Karpas-422 (cell line): Measurements from ENCODE around the gene SUMF1. TPM values are rescaled to one million over a fixed set of nuclear protein-coding genes. Genes with fewer than 3 reads are reported as not detected.

Experiments
- DNase-seq: peaks from one replicate; pipeline ENCODE4 v3.0.0-alpha.2; 2015
- H2AFZ ChIP-seq: fragments of 200-600 bp; sonication (generic); 2 replicates; pipeline ENCODE4 v1.6.1; 2014; ENCODE audit warnings: antibody characterized with exemption, low read length, mixed read lengths
- H3K27ac ChIP-seq: fragments of 200-600 bp; sonication (generic); 2 replicates; pipeline ENCODE4 v1.5.1; 2014; ENCODE audit warnings: mild to moderate bottlenecking, low read length, moderate library complexity
- H3K27me3 ChIP-seq: fragments of 200-600 bp; sonication (generic); 2 replicates; pipeline ENCODE4 v1.6.1; 2014; ENCODE audit warnings: low read length, mixed read lengths
- H3K36me3 ChIP-seq: fragments of 200-600 bp; sonication (generic); 2 replicates; pipeline ENCODE4 v1.6.1; 2014; ENCODE audit warnings: low read length, mixed read lengths; ENCODE audit not compliant: insufficient read depth
- H3K4me1 ChIP-seq: fragments of 200-600 bp; sonication (generic); 2 replicates; pipeline ENCODE4 v1.6.1; 2014; ENCODE audit warnings: mild to moderate bottlenecking, low read length, mixed read lengths
- H3K4me2 ChIP-seq: fragments of 200-600 bp; sonication (generic); 2 replicates; pipeline ENCODE4 v1.6.1; 2014; ENCODE audit warnings: low read length, low read depth, mild to moderate bottlenecking; ENCODE audit not compliant: poor library complexity, severe bottlenecking
- H3K4me3 ChIP-seq: fragments of 200-600 bp; sonication (generic); 2 replicates; pipeline ENCODE4 v1.5.1; 2014; ENCODE audit warnings: mild to moderate bottlenecking, antibody characterized with exemption, low read length, mixed read lengths
- H3K79me2 ChIP-seq: fragments of 200-600 bp; sonication (generic); 2 replicates; pipeline ENCODE4 v1.6.1; 2014; ENCODE audit warnings: mild to moderate bottlenecking, low read length, mixed read lengths
- H3K9ac ChIP-seq: fragments of 200-600 bp; sonication (generic); 2 replicates; pipeline ENCODE4 v1.6.0; 2014; ENCODE audit warnings: low read length
- H3K9me2 ChIP-seq: fragments of 200-600 bp; sonication (generic), shearing (Covaris generic); replicated peaks from 2 replicates; pipeline ENCODE4 v1.6.0; 2014; ENCODE audit warnings: mild to moderate bottlenecking, low read length, moderate library complexity; ENCODE audit not compliant: insufficient read depth
- H3K9me3 ChIP-seq: fragments of 300-700, 200-600 bp; sonication (generic); 2 replicates; pipeline ENCODE4 v1.6.1; 2014; ENCODE audit warnings: low read length, mixed read lengths
- H4K20me1 ChIP-seq: fragments of 200-600 bp; sonication (generic); 2 replicates; pipeline ENCODE4 v1.6.1; 2014; ENCODE audit warnings: mild to moderate bottlenecking, antibody characterized with exemption, low read length, low read depth; ENCODE audit not compliant: insufficient read depth
- total RNA-seq: library from RNA; depleted of rRNA; stranded (reverse); fragments of >200 nt; shearing (Covaris generic); gene quantifications from 2 replicates; pipeline ENCODE4 v1.2.3, GENCODE V29; 2014; ENCODE audit warnings: low replicate concordance

The SUMF1 gene
- total RNA-seq, 1 experiment from 2014 or later: 13.5 TPM

- H3K9me3 ChIP-seq: no peaks in the 10 kb centered on the region
- H4K20me1 ChIP-seq: no peaks in the 10 kb centered on the region
- no peak overlapping the region for H3K9ac ChIP-seq
- H3K9me2 ChIP-seq: no peaks in the 10 kb centered on the region
- H3K36me3 ChIP-seq: no peaks in the 10 kb centered on the region
- H3K4me1 ChIP-seq: no peaks in the 10 kb centered on the region
- H3K4me3 ChIP-seq: no peak overlapping the region
- H3K79me2 ChIP-seq: no peaks in the 10 kb centered on the region
- no peak overlapping the region for H3K4me2 ChIP-seq
- no peaks in the 10 kb centered on the region for H3K27me3 ChIP-seq
- H3K27ac ChIP-seq: no peak overlapping the region
- H2AFZ ChIP-seq: no peak overlapping the region
- DNase-seq: no peak
These were observed 74.1 kb downstream of the SUMF1 start for GRCh38 chr3:4392992-4393391.

- no peaks in the 10 kb centered on the region for H3K79me2 ChIP-seq
- H3K4me3 ChIP-seq: no peak overlapping the region
- H4K20me1 ChIP-seq: no peaks in the 10 kb centered on the region
- H3K9me2 ChIP-seq: no peaks in the 10 kb centered on the region
- H3K4me2 ChIP-seq: no peak overlapping the region
- H2AFZ ChIP-seq: no peak overlapping the region
- no peak overlapping the region for H3K9ac ChIP-seq
- H3K27me3 ChIP-seq: no peaks in the 10 kb centered on the region
- no peaks in the 10 kb centered on the region for H3K36me3 ChIP-seq
- no peak overlapping the region for H3K27ac ChIP-seq
- H3K4me1 ChIP-seq: no peaks in the 10 kb centered on the region
- no peaks in the 10 kb centered on the region for H3K9me3 ChIP-seq
- no peak for DNase-seq
These were observed 79.6 kb downstream of the SUMF1 start for GRCh38 chr3:4387210-4388204.

- Histone ChIP-seq H3K4me1 (no peaks in the 10 kb centered on the region), H3K9ac (no peak overlapping the region), H3K9me3 (no peaks in the 10 kb centered on the region), H3K9me2 (no peaks in the 10 kb centered on the region), H3K27ac (no peak overlapping the region), H3K27me3 (no peaks in the 10 kb centered on the region), H3K36me3 (no peaks in the 10 kb centered on the region), H4K20me1 (no peaks in the 10 kb centered on the region), H3K4me3 (no peak overlapping the region), H3K4me2 (no peak overlapping the region), H2AFZ (no peak overlapping the region), H3K79me2 (no peaks in the 10 kb centered on the region)
- no peak for DNase-seq
These were observed 81.9 kb downstream of the SUMF1 start for GRCh38 chr3:4385201-4385600.

GRCh38 chr3:4380013-4380412 is 87.1 kb downstream of the SUMF1 start:
- H3K4me3 ChIP-seq: no peak overlapping the region
- H3K4me2 ChIP-seq: no peak overlapping the region
- H3K9me2 ChIP-seq: no peaks in the 10 kb centered on the region
- no peaks in the 10 kb centered on the region for H3K36me3 ChIP-seq
- no peaks in the 10 kb centered on the region for H4K20me1 ChIP-seq
- no peaks in the 10 kb centered on the region for H3K27me3 ChIP-seq
- no peaks in the 10 kb centered on the region for H3K79me2 ChIP-seq
- H3K4me1 ChIP-seq: no peaks in the 10 kb centered on the region
- no peak overlapping the region for H3K9ac ChIP-seq
- no peak overlapping the region for H3K27ac ChIP-seq
- H2AFZ ChIP-seq: no peak overlapping the region
- no peak for DNase-seq
- H3K9me3 ChIP-seq: no peaks in the 10 kb centered on the region

- Histone ChIP-seq H3K27me3 (no peaks in the 10 kb centered on the region), H3K9ac (no peak overlapping the region), H3K9me2 (no peaks in the 10 kb centered on the region), H3K27ac (no peak overlapping the region), H3K9me3 (no peaks in the 10 kb centered on the region), H2AFZ (no peak overlapping the region), H3K4me3 (no peak overlapping the region), H3K4me2 (no peak overlapping the region), H3K4me1 (no peaks in the 10 kb centered on the region), H4K20me1 (no peaks in the 10 kb centered on the region), H3K79me2 (no peaks in the 10 kb centered on the region), H3K36me3 (no peaks in the 10 kb centered on the region)
- DNase-seq: no peak
These were observed 90.6 kb downstream of the SUMF1 start for GRCh38 chr3:4376499-4376898.

GRCh38 chr3:4375911-4376310 is 91.2 kb downstream of the SUMF1 start:
- Histone ChIP-seq H3K27ac (no peak overlapping the region), H3K9me2 (no peaks in the 10 kb centered on the region), H3K4me2 (no peak overlapping the region), H3K4me1 (no peaks in the 10 kb centered on the region), H3K36me3 (no peaks in the 10 kb centered on the region), H2AFZ (no peak overlapping the region), H3K9ac (no peak overlapping the region), H4K20me1 (no peaks in the 10 kb centered on the region), H3K79me2 (no peaks in the 10 kb centered on the region), H3K27me3 (no peaks in the 10 kb centered on the region), H3K9me3 (no peaks in the 10 kb centered on the region), H3K4me3 (no peak overlapping the region)
- no peak for DNase-seq

GRCh38 chr3:4373669-4374068 is 93.4 kb downstream of the SUMF1 start:
- no peak overlapping the region for H3K4me3 ChIP-seq
- no peak overlapping the region for H3K4me2 ChIP-seq
- DNase-seq: no peak
- no peaks in the 10 kb centered on the region for H3K79me2 ChIP-seq
- no peak overlapping the region for H2AFZ ChIP-seq
- no peaks in the 10 kb centered on the region for H4K20me1 ChIP-seq
- no peaks in the 10 kb centered on the region for H3K9me2 ChIP-seq
- no peaks in the 10 kb centered on the region for H3K36me3 ChIP-seq
- H3K4me1 ChIP-seq: no peaks in the 10 kb centered on the region
- H3K27ac ChIP-seq: no peak overlapping the region
- H3K27me3 ChIP-seq: no peaks in the 10 kb centered on the region
- no peaks in the 10 kb centered on the region for H3K9me3 ChIP-seq
- no peak overlapping the region for H3K9ac ChIP-seq

GRCh38 chr3:4362523-4362922 is 104.5 kb downstream of the SUMF1 start:
- Histone ChIP-seq H3K9me3 (no peaks in the 10 kb centered on the region), H3K9me2 (no peaks in the 10 kb centered on the region), H3K79me2 (no peaks in the 10 kb centered on the region), H3K4me3 (no peak overlapping the region), H3K27ac (no peak overlapping the region), H3K4me1 (no peaks in the 10 kb centered on the region), H3K4me2 (no peak overlapping the region), H3K27me3 (no peaks in the 10 kb centered on the region), H3K36me3 (no peaks in the 10 kb centered on the region), H3K9ac (no peak overlapping the region), H2AFZ (no peak overlapping the region), H4K20me1 (no peaks in the 10 kb centered on the region)
- DNase-seq: no peak
